NT2/D1 (cell line): Measurements from ENCODE around the gene MYLK2.

Source experiments
- DNase-seq: peaks from one replicate; pipeline ENCODE4 v3.0.0-alpha.2; 2011; ENCODE audit warnings: low read depth, low spot score
- H3K27me3 ChIP-seq: 2 replicates; pipeline ENCODE4 v1.6.0; 2011; ENCODE audit warnings: mild to moderate bottlenecking; ENCODE audit not compliant: insufficient read length, insufficient read depth
- H3K36me3 ChIP-seq: 2 replicates; pipeline ENCODE4 v1.6.1; 2011; ENCODE audit warnings: mild to moderate bottlenecking, low read length, mixed read lengths; ENCODE audit not compliant: insufficient read depth, insufficient read length
- H3K4me1 ChIP-seq: 2 replicates; pipeline ENCODE4 v1.5.1; 2011; ENCODE audit not compliant: insufficient read depth, insufficient read length
- H3K4me3 ChIP-seq: 2 replicates; pipeline ENCODE4 v1.5.1; 2011; ENCODE audit warnings: low read depth; ENCODE audit not compliant: insufficient read length
- H3K9ac ChIP-seq: 2 replicates; pipeline ENCODE4 v1.6.0; 2011; ENCODE audit warnings: low read depth; ENCODE audit not compliant: insufficient read length
- H3K9me3 ChIP-seq: 2 replicates; pipeline ENCODE4 v1.5.1; 2011; ENCODE audit warnings: mild to moderate bottlenecking, low read length; ENCODE audit not compliant: insufficient read depth
- SUZ12 ChIP-seq: IDR thresholded peaks from 2 replicates; pipeline ENCODE4 v1.6.1; 2011; ENCODE audit not compliant: insufficient read length, insufficient read depth; ENCODE audit errors: extremely low read depth
- YY1 ChIP-seq: IDR thresholded peaks from 2 replicates; pipeline ENCODE4 v1.6.1; 2011; ENCODE audit not compliant: insufficient read length, insufficient read depth
- ZNF274 ChIP-seq: IDR thresholded peaks from 2 replicates; pipeline ENCODE4 v1.6.1; 2011; ENCODE audit warnings: mild to moderate bottlenecking, low read depth, low read length

Gene MYLK2

DNA sequence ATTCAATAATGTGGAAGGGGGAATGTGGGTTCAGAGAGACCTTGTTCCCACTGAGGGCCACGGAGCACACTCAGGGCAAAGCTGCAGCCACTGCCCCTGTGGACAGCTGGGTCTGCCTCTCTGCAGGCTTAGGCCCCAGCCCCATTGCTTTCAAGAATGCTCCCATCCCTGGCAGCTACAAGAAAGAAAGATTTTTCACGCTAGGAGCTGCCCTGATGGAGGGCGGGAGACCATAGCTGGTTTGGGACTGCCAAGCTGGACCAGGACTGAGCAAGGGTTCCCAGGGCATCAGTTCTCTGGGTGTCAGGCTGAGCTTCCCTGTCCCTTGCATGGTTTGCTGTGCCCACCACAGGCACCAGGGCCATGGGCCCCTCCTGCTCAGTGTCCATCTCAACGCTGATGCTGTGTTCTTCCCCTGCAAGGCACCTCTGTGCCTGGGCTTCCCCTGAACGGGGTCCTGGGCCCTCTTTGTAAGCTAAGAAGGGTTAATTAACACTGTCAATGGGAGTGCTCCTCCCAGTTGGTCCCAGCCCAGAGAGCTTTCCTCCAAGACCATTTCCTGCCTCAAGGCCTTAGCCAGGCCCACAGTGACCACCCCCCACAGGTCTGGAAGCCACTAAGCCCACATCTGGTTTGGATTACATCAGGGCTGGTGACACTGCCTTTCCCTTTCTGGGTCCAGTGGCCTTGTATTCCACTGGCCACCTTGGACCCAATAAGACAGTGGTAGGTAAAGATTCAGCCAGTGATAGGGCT, 17.9 kb downstream of the MYLK2 start:
- Histone ChIP-seq H3K9me3 (no peaks in the 10 kb centered on the region), H3K4me1 (peaks cover 37% of the 10 kb centered on the region), H3K9ac (no peak overlapping the region), H3K4me3 (no peak overlapping the region), H3K36me3 (no peaks in the 10 kb centered on the region), H3K27me3 (no peaks in the 10 kb centered on the region)
- DNase-seq: no peak
- TF ChIP-seq SUZ12 (no peak), ZNF274 (no peak), YY1 (no peak)

DNA sequence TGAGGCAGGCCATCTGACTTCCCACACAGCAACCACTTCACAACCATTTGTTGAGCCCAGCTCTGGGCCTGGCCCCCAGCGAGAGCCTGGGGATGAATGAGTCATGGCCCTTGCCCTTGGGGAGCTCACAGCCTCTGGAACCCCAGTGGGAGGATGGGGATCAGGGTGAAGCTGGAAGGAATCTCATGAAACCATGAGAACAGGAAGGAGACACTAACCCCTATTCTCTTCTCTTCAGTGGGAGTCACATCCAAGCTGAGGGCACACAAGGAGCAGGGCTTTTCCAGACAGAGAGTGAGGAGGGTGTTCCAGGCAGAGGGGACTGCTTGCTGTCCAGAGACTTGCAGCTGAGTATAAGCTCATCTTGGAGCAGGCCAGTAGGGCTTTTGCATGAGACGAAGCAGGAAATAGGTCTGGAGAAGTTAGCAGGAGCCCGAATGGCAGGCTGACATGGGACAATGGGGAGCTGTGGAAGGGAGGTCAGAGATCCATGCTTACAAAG, 18.8 kb downstream of the MYLK2 start:
- peaks cover 38% of the 10 kb centered on the region for H3K4me1 ChIP-seq

GRCh38 chr20:31838646-31839292, 19.6 kb downstream of the MYLK2 start:
- TF ChIP-seq ZNF274 (no peak), SUZ12 (no peak), YY1 (no peak)

More for the DNA sequence above, 18.8 kb downstream of the MYLK2 start:
- H3K9ac ChIP-seq: no peak overlapping the region
- no peaks in the 10 kb centered on the region for H3K9me3 ChIP-seq
- TF ChIP-seq YY1 (no peak), ZNF274 (no peak), SUZ12 (no peak)
- H3K36me3 ChIP-seq: no peaks in the 10 kb centered on the region
- H3K4me3 ChIP-seq: no peak overlapping the region
- no peaks in the 10 kb centered on the region for H3K27me3 ChIP-seq
- DNase-seq: no peak

GRCh38 chr20:31839782-31840487, 20.8 kb downstream of the MYLK2 start:
- DNase-seq: no peak
- no peak for TF ChIP-seq YY1
- TF ChIP-seq ZNF274: no peak
- TF ChIP-seq SUZ12: no peak
- H3K4me3 ChIP-seq: no peak overlapping the region
- no peaks in the 10 kb centered on the region for H3K36me3 ChIP-seq
- peaks cover 40% of the 10 kb centered on the region for H3K4me1 ChIP-seq
- H3K9ac ChIP-seq: no peak overlapping the region
- H3K9me3 ChIP-seq: no peaks in the 10 kb centered on the region
- no peaks in the 10 kb centered on the region for H3K27me3 ChIP-seq

More at GRCh38 chr20:31838646-31839292, 19.6 kb downstream of the MYLK2 start:
- Histone ChIP-seq H3K27me3 (no peaks in the 10 kb centered on the region), H3K9me3 (no peaks in the 10 kb centered on the region), H3K36me3 (no peaks in the 10 kb centered on the region), H3K4me1 (peaks cover 41% of the 10 kb centered on the region), H3K9ac (no peak overlapping the region), H3K4me3 (no peak overlapping the region)
- no peak for DNase-seq

- Histone ChIP-seq H3K27me3 (no peaks in the 10 kb centered on the region), H3K9ac (no peak overlapping the region), H3K9me3 (no peaks in the 10 kb centered on the region), H3K36me3 (no peaks in the 10 kb centered on the region), H3K4me3 (no peak overlapping the region), H3K4me1 (peaks cover 43% of the 10 kb centered on the region)
- DNase-seq: no peak
- TF ChIP-seq ZNF274 (no peak), YY1 (no peak), SUZ12 (no peak)
These were observed 22.0 kb downstream of the MYLK2 start for GRCh38 chr20:31840906-31841816.

DNA sequence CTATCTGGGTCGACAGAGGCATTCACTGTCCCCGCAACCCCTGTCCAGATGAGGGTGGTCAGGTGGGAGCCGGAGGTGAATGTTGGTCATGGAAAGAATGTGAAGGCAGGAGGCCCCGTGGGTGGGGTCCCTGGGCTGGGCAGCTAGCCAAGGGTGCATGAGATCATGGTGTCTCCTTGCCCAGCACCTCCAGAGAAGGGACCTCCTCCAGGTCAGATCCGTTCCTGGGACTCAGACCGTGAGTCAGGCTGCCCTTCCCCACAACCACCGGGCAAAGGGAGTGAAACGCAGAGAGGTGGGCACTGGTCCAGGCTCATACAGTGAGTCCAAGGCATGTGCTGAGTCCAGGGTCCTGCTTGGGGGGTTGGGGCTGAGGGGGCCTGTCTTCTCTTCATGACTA, 22.8 kb downstream of the MYLK2 start:
- H3K36me3 ChIP-seq: no peaks in the 10 kb centered on the region

More for the DNA sequence above, 22.8 kb downstream of the MYLK2 start:
- no peak for TF ChIP-seq YY1
- no peak for TF ChIP-seq ZNF274
- TF ChIP-seq SUZ12: no peak
- Histone ChIP-seq H3K9ac (no peak overlapping the region), H3K9me3 (no peaks in the 10 kb centered on the region), H3K4me1 (peaks cover 41% of the 10 kb centered on the region), H3K4me3 (no peak overlapping the region), H3K27me3 (no peaks in the 10 kb centered on the region)
- no peak for DNase-seq
